Measurements from ENCODE around the gene TBCD. TPM values are rescaled to one million over a fixed set of nuclear protein-coding genes. Genes with fewer than 3 reads are reported as not detected.

Gene TBCD
- total RNA-seq, 4 donors from 2014 or later = 49.7 to 119 (median 71.5) TPM

DNA sequence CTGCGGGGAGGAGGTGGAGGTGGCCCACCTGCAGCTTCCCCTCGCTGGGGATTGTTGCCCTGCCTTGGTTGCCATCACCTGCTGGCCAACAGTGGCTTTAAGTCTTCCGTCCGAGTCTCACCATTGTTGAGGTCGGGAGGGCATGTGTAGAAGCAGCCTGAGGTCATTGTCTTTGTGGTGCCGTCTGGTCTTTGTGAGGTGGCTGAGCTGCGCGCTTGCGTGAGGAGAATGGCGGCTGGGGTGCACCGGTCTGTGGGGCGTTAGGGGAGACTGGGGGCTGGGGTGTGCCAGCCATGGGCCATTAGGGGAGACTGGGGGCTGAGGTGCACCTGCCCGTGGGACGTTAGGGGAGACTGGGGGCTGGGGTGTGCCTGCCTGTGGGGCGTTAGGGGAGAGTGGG lies 51.7 kb downstream of the TBCD start:
- Histone ChIP-seq H3K9me3 (no peaks in the 10 kb centered on the region), H3K4me3 (no peak overlapping the region), H3K27ac (no peak overlapping the region), H3K4me1 (peaks cover 16% of the 10 kb centered on the region), H3K36me3 (peaks cover 45% of the 10 kb centered on the region), H3K27me3 (no peaks in the 10 kb centered on the region)
- DNase-seq (ENCODE audit: low spot score in 2 of 2) = no peak
- TF ChIP-seq EP300 (IDR thresholded peaks at IDR 0.05) = no peak
- no peak for TF ChIP-seq CTCF (IDR thresholded peaks at IDR 0.05)
- TF ChIP-seq POLR2A (IDR thresholded peaks at IDR 0.05) = no peak
- TF ChIP-seq POLR2AphosphoS5 (IDR thresholded peaks at IDR 0.05) = no peak
- WGBS = 95% methylated on average over 14 of the region's 15 CpGs

- peaks cover 16% of the 10 kb centered on the region for H3K4me1 ChIP-seq
- H3K27ac ChIP-seq = no peak overlapping the region
- WGBS = 76% methylated on average over 11 of the region's 27 CpGs
- TF ChIP-seq CTCF (IDR thresholded peaks at IDR 0.05) = no peak
- TF ChIP-seq POLR2A (IDR thresholded peaks at IDR 0.05) = no peak
- TF ChIP-seq EP300 (IDR thresholded peaks at IDR 0.05) = no peak
- H3K4me3 ChIP-seq = no peak overlapping the region
- no peaks in the 10 kb centered on the region for H3K27me3 ChIP-seq
- H3K9me3 ChIP-seq = no peaks in the 10 kb centered on the region
- no peak for DNase-seq (ENCODE audit: low spot score in 2 of 2)
- peaks cover 48% of the 10 kb centered on the region for H3K36me3 ChIP-seq
Measured at GRCh38 chr17:82804442-82805191, 52.8 kb downstream of the TBCD start.

GRCh38 chr17:82805254-82805653 lies 53.4 kb downstream of the TBCD start:
- peaks cover 50% of the 10 kb centered on the region for H3K36me3 ChIP-seq
- H3K4me1 ChIP-seq = peaks cover 16% of the 10 kb centered on the region
- 90% methylated on average over 2 of the region's 13 CpGs for WGBS
- DNase-seq (ENCODE audit: low spot score in 2 of 2) = no peak
- no peaks in the 10 kb centered on the region for H3K27me3 ChIP-seq
- no peak overlapping the region for H3K4me3 ChIP-seq
- no peak overlapping the region for H3K27ac ChIP-seq
- no peaks in the 10 kb centered on the region for H3K9me3 ChIP-seq
- TF ChIP-seq EP300 (IDR thresholded peaks at IDR 0.05) (no peak), POLR2AphosphoS5 (IDR thresholded peaks at IDR 0.05) (no peak), POLR2A (IDR thresholded peaks at IDR 0.05) (no peak), CTCF (IDR thresholded peaks at IDR 0.05) (no peak)

DNA sequence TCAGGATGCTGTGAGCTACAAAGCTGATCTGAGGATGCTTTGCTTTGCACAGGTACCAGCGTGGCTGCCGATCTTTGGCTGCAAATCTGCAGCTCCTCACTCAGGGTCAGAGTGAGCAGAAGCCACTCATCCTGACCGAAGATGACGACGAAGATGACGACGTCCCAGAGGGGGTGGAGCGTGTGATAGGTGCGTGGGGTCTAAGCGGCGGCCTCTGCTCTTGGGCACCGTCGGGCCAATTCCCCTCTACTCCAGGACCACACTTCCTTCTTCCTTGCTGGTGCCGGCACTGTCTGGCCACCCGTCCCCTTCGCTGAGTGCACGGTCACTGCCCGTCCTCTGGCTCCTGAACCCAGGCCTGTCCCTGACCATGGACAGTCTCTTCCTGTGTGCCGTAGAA lies 54.0 kb downstream of the TBCD start:
- TF ChIP-seq POLR2AphosphoS5 (IDR thresholded peaks at IDR 0.05) (no peak), POLR2A (IDR thresholded peaks at IDR 0.05) (no peak), CTCF (IDR thresholded peaks at IDR 0.05) (no peak), EP300 (IDR thresholded peaks at IDR 0.05) (no peak)
- 89% methylated on average over 19 of the region's 19 CpGs for WGBS
- peaks cover 51% of the 10 kb centered on the region for H3K36me3 ChIP-seq
- no peak for DNase-seq (ENCODE audit: low spot score in 2 of 2)
- no peak overlapping the region for H3K4me3 ChIP-seq
- H3K27me3 ChIP-seq = no peaks in the 10 kb centered on the region
- H3K27ac ChIP-seq = no peak overlapping the region
- H3K9me3 ChIP-seq = no peaks in the 10 kb centered on the region
- peaks cover 16% of the 10 kb centered on the region for H3K4me1 ChIP-seq

- H3K4me1 ChIP-seq = peaks cover 16% of the 10 kb centered on the region
- no peaks in the 10 kb centered on the region for H3K27me3 ChIP-seq
- H3K27ac ChIP-seq = no peak overlapping the region
- H3K4me3 ChIP-seq = no peak overlapping the region
- H3K36me3 ChIP-seq = peaks cover 52% of the 10 kb centered on the region
- TF ChIP-seq POLR2A (IDR thresholded peaks at IDR 0.05) (no peak), CTCF (IDR thresholded peaks at IDR 0.05) (no peak), EP300 (IDR thresholded peaks at IDR 0.05) (no peak), POLR2AphosphoS5 (IDR thresholded peaks at IDR 0.05) (no peak)
- no peaks in the 10 kb centered on the region for H3K9me3 ChIP-seq
- WGBS = 85% methylated on average over 21 of the region's 21 CpGs
- no peak for DNase-seq (ENCODE audit: low spot score in 2 of 2)
Measured at GRCh38 chr17:82806645-82807044, 54.8 kb downstream of the TBCD start.
